ENCODE results near the gene UBR2.
"Not testable (repeated sequence)": the region's sequence is repeated elsewhere in the genome, so short reads cannot be mapped to it uniquely, and the experiment has no call there.

The UBR2 gene

DNA sequence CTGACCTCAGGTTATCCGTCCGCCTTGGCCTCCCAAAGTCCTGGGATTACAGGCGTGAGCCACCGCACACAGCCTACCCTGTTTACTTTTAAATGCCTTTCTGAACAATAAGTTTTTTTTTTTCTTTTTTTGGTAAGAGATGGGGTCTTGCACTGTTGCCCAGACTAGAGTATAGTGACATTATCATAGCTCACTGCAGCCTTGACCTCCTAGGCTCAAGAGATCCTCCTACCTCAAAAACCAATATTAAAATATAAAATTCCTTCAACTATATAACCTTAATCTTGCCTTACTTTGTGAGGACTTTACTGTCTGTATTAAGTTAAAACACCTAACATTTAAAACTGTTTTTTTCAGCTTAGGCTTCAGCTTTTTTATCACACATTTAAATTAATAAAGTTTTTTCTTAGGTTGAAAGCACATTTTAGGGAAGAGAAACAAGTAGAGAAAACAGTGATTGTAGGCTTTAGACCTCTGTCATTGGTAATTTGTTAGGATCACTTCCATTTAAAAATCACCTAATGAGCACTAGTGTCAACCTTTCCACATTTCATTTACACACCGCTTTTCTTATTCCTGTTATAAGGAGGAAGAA is 2.9 kb downstream of the UBR2 start:
- TF ChIP-seq, protein P1, sequence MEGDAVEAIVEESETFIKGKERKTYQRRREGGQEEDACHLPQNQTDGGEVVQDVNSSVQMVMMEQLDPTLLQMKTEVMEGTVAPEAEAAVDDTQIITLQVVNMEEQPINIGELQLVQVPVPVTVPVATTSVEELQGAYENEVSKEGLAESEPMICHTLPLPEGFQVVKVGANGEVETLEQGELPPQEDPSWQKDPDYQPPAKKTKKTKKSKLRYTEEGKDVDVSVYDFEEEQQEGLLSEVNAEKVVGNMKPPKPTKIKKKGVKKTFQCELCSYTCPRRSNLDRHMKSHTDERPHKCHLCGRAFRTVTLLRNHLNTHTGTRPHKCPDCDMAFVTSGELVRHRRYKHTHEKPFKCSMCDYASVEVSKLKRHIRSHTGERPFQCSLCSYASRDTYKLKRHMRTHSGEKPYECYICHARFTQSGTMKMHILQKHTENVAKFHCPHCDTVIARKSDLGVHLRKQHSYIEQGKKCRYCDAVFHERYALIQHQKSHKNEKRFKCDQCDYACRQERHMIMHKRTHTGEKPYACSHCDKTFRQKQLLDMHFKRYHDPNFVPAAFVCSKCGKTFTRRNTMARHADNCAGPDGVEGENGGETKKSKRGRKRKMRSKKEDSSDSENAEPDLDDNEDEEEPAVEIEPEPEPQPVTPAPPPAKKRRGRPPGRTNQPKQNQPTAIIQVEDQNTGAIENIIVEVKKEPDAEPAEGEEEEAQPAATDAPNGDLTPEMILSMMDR (IDR thresholded peaks at IDR 0.05; ENCODE audit: insufficient read depth, missing control alignments) = no peak
- no peak for FAIRE-seq
- DNase-seq (ENCODE audit: insufficient read length, low spot score) = no peak

DNA sequence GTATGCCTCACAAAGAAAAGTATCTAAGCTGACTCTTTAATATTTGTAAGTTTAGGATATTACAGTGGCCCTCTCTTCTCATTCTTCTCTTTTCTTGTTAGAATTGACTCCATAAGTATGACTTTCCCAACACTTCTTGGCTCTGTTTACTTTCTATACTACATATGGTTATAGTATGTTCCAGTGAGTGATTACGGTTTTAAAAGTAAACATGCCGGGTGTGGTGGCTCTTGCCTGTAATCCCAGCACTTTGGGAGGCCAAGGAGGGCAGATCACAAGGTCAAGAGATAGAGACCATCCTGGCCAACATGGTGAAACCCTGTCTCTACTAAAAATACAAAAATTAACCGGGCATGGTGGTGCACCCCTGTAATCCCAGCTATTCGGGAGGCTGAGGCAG is 3.4 kb downstream of the UBR2 start:
- not testable (repeated sequence) for FAIRE-seq; DNase-seq (ENCODE audit: insufficient read length, low spot score)

DNA sequence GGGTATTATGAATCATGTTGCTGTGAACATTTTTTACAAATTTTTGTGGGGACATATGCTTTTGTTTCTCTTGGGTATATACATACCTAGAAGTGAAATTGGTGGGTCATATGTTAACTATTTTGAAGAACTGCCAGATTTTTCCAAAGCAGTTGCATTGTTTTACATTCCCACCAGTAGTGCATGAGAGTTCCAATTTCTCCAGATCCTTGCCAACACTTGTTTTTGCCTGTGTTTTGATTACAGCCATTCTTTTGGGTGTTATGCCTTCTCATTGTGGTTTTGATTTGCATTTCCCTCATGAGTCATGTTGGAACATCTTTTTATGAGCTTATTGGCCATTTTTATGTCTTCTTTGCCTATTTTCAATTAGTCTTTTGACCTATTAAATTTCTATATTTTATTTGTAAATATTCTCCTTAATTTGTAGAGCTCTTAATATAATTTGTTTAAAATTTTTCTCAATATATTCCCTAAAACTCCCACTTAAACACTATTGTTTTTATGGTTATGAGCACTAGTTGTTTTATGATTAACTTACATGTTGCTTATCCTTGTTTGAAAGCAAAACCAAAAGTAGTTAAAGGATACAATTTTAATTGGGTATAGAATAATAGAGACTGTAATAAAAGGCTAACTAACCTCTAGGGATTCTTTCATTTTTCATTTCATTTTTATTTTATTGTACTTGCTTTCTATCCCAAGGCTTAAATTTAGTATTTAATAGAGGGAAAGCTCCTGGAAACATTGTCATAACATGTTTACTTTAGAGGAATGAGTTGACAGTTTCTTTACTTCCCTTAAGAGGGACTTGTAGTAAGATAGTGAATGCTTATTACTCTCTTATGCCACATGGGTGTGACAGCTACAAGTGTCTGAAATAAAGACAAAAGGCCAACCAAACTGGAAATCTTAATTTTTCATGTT is 5.5 kb downstream of the UBR2 start:
- FAIRE-seq = no peak
- TF ChIP-seq, protein P1 (IDR thresholded peaks at IDR 0.05; ENCODE audit: insufficient read depth, missing control alignments) = no peak
- no peak for DNase-seq (ENCODE audit: insufficient read length, low spot score)

DNA sequence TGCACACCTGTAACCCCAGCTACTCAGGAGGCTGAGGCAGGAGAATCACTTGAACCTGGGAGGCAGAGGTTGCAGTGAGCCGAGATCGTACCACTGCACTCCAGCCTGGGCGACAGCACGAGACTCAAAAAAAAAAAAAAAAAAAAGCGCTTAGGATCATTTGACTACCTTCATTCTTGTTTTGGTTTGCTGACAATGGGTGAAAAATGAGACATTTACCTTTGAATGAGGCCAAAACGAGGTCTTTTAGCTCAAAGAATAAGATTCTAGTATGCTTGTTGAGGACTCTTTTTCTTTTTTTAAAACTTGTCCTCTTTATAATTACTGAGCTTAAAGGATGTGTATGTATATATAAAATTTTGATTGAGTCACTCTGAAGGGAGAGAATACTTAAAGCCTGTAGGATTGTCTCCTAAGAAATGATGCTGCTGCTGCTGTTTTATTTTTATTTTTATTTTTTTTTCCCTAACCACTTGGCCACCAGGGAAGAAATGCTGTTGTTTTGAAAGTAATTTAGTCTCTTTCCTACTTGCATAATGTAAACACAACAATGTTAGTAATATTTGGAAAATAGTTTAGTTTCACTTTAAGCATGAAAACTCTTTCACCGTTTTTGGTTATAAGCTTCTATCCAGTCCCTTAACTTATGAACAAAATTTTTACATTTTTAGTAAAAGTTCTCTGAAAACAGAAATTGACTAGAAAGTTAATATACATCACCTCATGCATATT is 7.9 kb downstream of the UBR2 start:
- TF ChIP-seq, protein P1 (IDR thresholded peaks at IDR 0.05; ENCODE audit: insufficient read depth, missing control alignments) = no peak
- DNase-seq (ENCODE audit: insufficient read length, low spot score) = no peak
- no peak for FAIRE-seq

DNA sequence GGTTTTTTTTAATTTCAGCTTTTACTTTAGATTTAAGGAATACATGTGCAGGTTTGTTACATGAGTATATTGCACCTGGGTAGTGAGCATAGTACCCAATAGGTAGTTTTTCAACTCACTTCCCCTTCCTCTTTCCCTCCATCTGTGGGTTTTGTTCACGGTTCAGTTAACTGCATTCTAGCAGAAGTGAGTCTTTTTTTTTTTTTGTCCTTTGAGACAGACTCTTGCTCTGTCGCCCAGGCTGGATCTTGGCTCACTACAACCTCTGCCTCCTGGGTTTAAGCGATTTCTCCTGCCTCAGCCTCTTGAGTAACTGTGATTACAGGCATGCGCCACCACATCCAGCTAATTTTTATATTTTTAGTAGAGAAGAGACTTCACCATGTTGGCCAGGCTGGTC is 8.7 kb downstream of the UBR2 start:
- TF ChIP-seq, protein P1 (IDR thresholded peaks at IDR 0.05; ENCODE audit: insufficient read depth, missing control alignments) = no peak
- no peak for DNase-seq (ENCODE audit: insufficient read length, low spot score)
- no peak for FAIRE-seq

DNA sequence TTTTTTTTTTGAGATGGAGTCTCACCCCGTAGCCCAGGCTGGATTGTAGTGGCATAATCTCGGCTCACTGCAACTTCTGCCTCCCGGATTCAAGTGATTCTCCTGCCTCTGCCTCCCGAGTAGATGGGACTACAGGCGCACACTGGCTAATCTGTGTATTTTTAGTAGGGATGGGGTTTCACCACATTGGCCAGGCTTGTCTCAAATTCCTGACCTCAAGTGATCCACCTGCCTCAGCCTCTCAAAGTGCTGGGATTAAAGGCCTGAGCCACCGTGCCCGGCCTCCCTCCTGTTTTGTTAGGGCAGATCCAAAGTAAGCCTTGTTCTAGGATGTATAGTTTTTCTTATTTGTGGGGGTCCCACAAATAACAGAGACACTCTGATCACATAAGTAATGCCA is 12.7 kb downstream of the UBR2 start:
- not testable (repeated sequence) for FAIRE-seq; DNase-seq (ENCODE audit: insufficient read length, low spot score)

DNA sequence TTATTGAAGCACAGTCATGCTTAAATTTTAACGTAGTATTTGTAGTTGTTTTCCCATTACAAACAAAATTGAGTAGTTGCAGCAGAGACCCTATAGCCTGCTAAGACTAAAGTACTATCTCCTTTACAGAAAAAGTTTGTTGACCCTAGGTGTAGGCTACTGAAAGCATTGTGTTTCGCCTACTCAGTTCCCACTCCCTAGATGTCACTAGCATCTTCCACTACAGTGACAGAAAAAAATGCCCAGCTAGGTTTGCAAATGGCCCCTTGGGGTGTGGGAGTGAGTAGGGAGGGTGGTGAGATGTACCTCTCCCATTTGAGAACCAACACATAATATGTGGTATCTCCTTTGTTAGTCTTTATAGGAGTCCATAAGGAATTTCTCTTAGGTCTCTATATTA is 34.5 kb downstream of the UBR2 start:
- TF ChIP-seq, protein P1 (IDR thresholded peaks at IDR 0.05; ENCODE audit: insufficient read depth, missing control alignments) = no peak
- no peak for FAIRE-seq
- no peak for DNase-seq (ENCODE audit: insufficient read length, low spot score)

DNA sequence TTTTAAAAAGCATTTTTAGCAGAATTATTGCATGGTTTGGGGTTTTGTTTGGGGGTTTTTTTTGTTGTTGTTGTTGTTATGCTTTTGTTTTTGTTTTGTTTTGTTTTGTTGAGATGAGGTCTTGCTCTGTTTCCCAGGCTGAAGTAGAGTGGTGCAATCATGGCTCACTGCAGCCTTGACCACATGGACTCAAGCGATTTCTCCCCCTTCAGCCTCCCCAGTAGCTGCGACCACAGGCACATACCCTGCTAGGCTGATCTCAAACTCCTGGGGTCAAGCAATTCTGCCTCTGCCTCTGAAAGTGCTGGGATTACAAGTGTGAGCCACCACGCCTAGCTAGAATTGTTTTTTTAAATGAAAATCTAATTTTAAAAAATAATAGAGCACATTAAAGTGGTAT is 35.7 kb downstream of the UBR2 start:
- FAIRE-seq (no peak), DNase-seq (ENCODE audit: insufficient read length, low spot score) (no peak)
- TF ChIP-seq, protein P1 (IDR thresholded peaks at IDR 0.05; ENCODE audit: insufficient read depth, missing control alignments) = no peak
